Glomerular endothelial cell (primary cell): Measurements from ENCODE around the gene ACER1. TPM values are rescaled to one million over a fixed set of nuclear protein-coding genes. Genes with fewer than 3 reads are reported as not detected.
"Not testable (repeated sequence)": the region's sequence is repeated elsewhere in the genome, so short reads cannot be mapped to it uniquely, and the experiment has no call there.

Experiments used
- DNase-seq: peaks from one replicate; pipeline ENCODE4 v3.0.0-alpha.2; 2011; ENCODE audit warnings: low read depth, low spot score; ENCODE audit errors: extremely low read depth
- total RNA-seq: library from RNA; depleted of rRNA; stranded (reverse); fragments of >200 nt; gene quantifications from 2 replicates; pipeline ENCODE4 v1.2.3, GENCODE V29; 2015

ACER1 gene
- total RNA-seq, 1 donor from 2014 or later: not detected

- DNase-seq: no peak
These were observed 23.8 kb upstream of the ACER1 start for GRCh38 chr19:6357174-6357573.

- not testable (repeated sequence) for DNase-seq
These were observed 22.1 kb upstream of the ACER1 start for GRCh38 chr19:6355321-6356040.

- DNase-seq: no peak
These were observed 20.8 kb upstream of the ACER1 start for GRCh38 chr19:6354098-6354674.

GRCh38 chr19:6352381-6353165 lies 19.2 kb upstream of the ACER1 start:
- DNase-seq: no peak

GRCh38 chr19:6350688-6351087 lies 17.3 kb upstream of the ACER1 start:
- DNase-seq: no peak

GRCh38 chr19:6349271-6349670 lies 15.9 kb upstream of the ACER1 start:
- DNase-seq: not testable (repeated sequence)

GRCh38 chr19:6343462-6343861 lies 10.1 kb upstream of the ACER1 start:
- DNase-seq: no peak

GRCh38 chr19:6340493-6341201 lies 7.2 kb upstream of the ACER1 start:
- DNase-seq: no peak

- DNase-seq: no peak
These were observed 1.3 kb upstream of the ACER1 start for GRCh38 chr19:6334490-6335285.

- no peak for DNase-seq
These were observed 6.6 kb downstream of the ACER1 start for GRCh38 chr19:6326815-6327214.

GRCh38 chr19:6325614-6326013 lies 7.8 kb downstream of the ACER1 start:
- DNase-seq: no peak

- DNase-seq: no peak
These were observed 8.7 kb downstream of the ACER1 start for GRCh38 chr19:6324757-6325156.

- no peak for DNase-seq
These were observed 11.1 kb downstream of the ACER1 start for GRCh38 chr19:6322284-6322683.

GRCh38 chr19:6319376-6319775 lies 14.0 kb downstream of the ACER1 start:
- DNase-seq: no peak

GRCh38 chr19:6318772-6319171 lies 14.6 kb downstream of the ACER1 start:
- DNase-seq: no peak

GRCh38 chr19:6315646-6316045 lies 17.8 kb downstream of the ACER1 start:
- DNase-seq: not testable (repeated sequence)

GRCh38 chr19:6313398-6313969 lies 19.9 kb downstream of the ACER1 start:
- no peak for DNase-seq

GRCh38 chr19:6312018-6312417 lies 21.4 kb downstream of the ACER1 start:
- DNase-seq: no peak

- no peak for DNase-seq
These were observed 35.0 kb downstream of the ACER1 start for GRCh38 chr19:6298413-6298812.

- no peak for DNase-seq
These were observed 36.2 kb downstream of the ACER1 start for GRCh38 chr19:6297202-6297601.
